HepG2 (cell line): ENCODE data around the gene E2F1. TPM values are rescaled to one million over a fixed set of nuclear protein-coding genes. Genes with fewer than 3 reads are reported as not detected.

ENCODE experiments used
- CAMTA2 ChIP-seq: sonication (generic); formaldehyde crosslinking; IDR thresholded peaks from 2 replicates; pipeline ENCODE4 v1.4.0; 2020; ENCODE audit warnings: mild to moderate bottlenecking, missing genetic modification reagents, borderline replicate concordance
- CBX2 ChIP-seq, 2 experiments: fragments of 200-600 bp in 1 of 2; sonication (generic); formaldehyde crosslinking in 1 of 2; IDR thresholded peaks; 2 replicates each; pipeline versions ENCODE4 v1.7.0 to v1.8.1; 2018 to 2022; ENCODE audit warnings: low read depth in 2 of 2, low read length in 1 of 2, mild to moderate bottlenecking in 1 of 2, missing genetic modification reagents in 1 of 2
- GATAD2A ChIP-seq: IDR thresholded peaks from 2 replicates; pipeline ENCODE4 v1.6.1; 2016
- PCBP2 ChIP-seq: fragments of 200-400 bp; formaldehyde crosslinking; optimal IDR thresholded peaks from 2 replicates; pipeline ENCODE3; 2018; ENCODE audit warnings: low read length, low read depth; ENCODE audit not compliant: poor library complexity, severe bottlenecking
- TBP ChIP-seq: sonication (generic); formaldehyde crosslinking; IDR thresholded peaks from 2 replicates; pipeline ENCODE4 v1.5.0; 2020; ENCODE audit warnings: missing genetic modification reagents
- ZMYM2 ChIP-seq: sonication (generic); formaldehyde crosslinking; IDR thresholded peaks from 2 replicates; pipeline ENCODE4 v1.8.0; 2022; ENCODE audit warnings: mild to moderate bottlenecking, missing genetic modification reagents
- ZNF430 ChIP-seq: sonication (generic); formaldehyde crosslinking; IDR thresholded peaks from 2 replicates; pipeline ENCODE4 v1.9.0; 2021; ENCODE audit warnings: mild to moderate bottlenecking, missing genetic modification reagents
- ZNF441 ChIP-seq: sonication (generic); formaldehyde crosslinking; IDR thresholded peaks from 2 replicates; pipeline ENCODE4 v1.7.0; 2021; ENCODE audit warnings: missing genetic modification reagents, borderline replicate concordance
- ZNF615 ChIP-seq: sonication (generic); formaldehyde crosslinking; IDR thresholded peaks from 2 replicates; pipeline ENCODE4 v1.5.0; 2020; ENCODE audit warnings: mild to moderate bottlenecking, missing genetic modification reagents, borderline replicate concordance
- ZNF746 ChIP-seq: sonication (generic); formaldehyde crosslinking; IDR thresholded peaks from 2 replicates; pipeline ENCODE4 v1.8.0; 2022; ENCODE audit warnings: mild to moderate bottlenecking, missing genetic modification reagents
- ZNF761 ChIP-seq: sonication (generic); formaldehyde crosslinking; conservative IDR thresholded peaks from 2 replicates; pipeline ENCODE4 v1.4.0; 2020; ENCODE audit warnings: mild to moderate bottlenecking, missing genetic modification reagents
- ZNF839 ChIP-seq: sonication (generic); formaldehyde crosslinking; IDR thresholded peaks from 2 replicates; pipeline ENCODE4 v1.4.0; 2020; ENCODE audit warnings: missing genetic modification reagents, mild to moderate bottlenecking, borderline replicate concordance
- polyA plus RNA-seq, 8 experiments: library from polyadenylated mRNA; depleted of rRNA in 3 of 8; stranded (reverse) in 7 of 8; unstranded in 1 of 8; fragments of >200 nt; fragmentation: Illumina TruSeq in 4 of 8; extraction: Trizol in 4 of 8; gene quantifications; 2 replicates each; pipeline versions ENCODE4 v1.2.1 to v1.2.3, GENCODE V29; 2011 to 2016; ENCODE audit warnings: low read depth in 4 of 8, missing spikeins in 1 of 8, mixed read lengths in 1 of 8; ENCODE audit not compliant: insufficient read depth in 1 of 8
- total RNA-seq, 5 experiments: library from RNA; depleted of rRNA; stranded (reverse); fragments of >200 nt; fragmentation: Illumina TruSeq; extraction: Trizol; gene quantifications; 2 replicates each; pipeline ENCODE4 v1.2.3, GENCODE V29; 2016; ENCODE audit warnings: low read depth in 1 of 5
- TF ChIP-seq, protein P1 (sequence below): sonication (generic); formaldehyde crosslinking; IDR thresholded peaks from one replicate; pipeline ENCODE4 v1.5.1; 2020; ENCODE audit warnings: mild to moderate bottlenecking, missing genetic modification reagents; ENCODE audit errors: not compliant biosample characterization
- TF ChIP-seq, protein P2 (sequence below): sonication (generic); formaldehyde crosslinking; IDR thresholded peaks from 2 replicates; pipeline ENCODE4 v1.5.0; 2020; ENCODE audit warnings: mild to moderate bottlenecking, missing genetic modification reagents, borderline replicate concordance
- TF ChIP-seq, protein P3 (sequence below): sonication (generic); formaldehyde crosslinking; IDR thresholded peaks from 2 replicates; pipeline ENCODE4 v1.8.1; 2023; ENCODE audit warnings: mild to moderate bottlenecking, inconsistent platforms, moderate library complexity, missing genetic modification reagents, borderline replicate concordance
- TF ChIP-seq, protein P4 (sequence below): sonication (generic); formaldehyde crosslinking; IDR thresholded peaks from 2 replicates; pipeline ENCODE4 v1.8.0; 2022; ENCODE audit warnings: missing genetic modification reagents, low read depth, mild to moderate bottlenecking, borderline replicate concordance

E2F1 gene
- total and polyA plus RNA-seq, 2 of the 13 experiments (the other 11 are each of a cell fraction or from before 2014, with no cell fraction given), result 25.5 to 39.4 TPM

GRCh38 chr20:33730946-33731692 lies 44.9 kb upstream of the E2F1 start (continued):
- TF ChIP-seq, protein P1, sequence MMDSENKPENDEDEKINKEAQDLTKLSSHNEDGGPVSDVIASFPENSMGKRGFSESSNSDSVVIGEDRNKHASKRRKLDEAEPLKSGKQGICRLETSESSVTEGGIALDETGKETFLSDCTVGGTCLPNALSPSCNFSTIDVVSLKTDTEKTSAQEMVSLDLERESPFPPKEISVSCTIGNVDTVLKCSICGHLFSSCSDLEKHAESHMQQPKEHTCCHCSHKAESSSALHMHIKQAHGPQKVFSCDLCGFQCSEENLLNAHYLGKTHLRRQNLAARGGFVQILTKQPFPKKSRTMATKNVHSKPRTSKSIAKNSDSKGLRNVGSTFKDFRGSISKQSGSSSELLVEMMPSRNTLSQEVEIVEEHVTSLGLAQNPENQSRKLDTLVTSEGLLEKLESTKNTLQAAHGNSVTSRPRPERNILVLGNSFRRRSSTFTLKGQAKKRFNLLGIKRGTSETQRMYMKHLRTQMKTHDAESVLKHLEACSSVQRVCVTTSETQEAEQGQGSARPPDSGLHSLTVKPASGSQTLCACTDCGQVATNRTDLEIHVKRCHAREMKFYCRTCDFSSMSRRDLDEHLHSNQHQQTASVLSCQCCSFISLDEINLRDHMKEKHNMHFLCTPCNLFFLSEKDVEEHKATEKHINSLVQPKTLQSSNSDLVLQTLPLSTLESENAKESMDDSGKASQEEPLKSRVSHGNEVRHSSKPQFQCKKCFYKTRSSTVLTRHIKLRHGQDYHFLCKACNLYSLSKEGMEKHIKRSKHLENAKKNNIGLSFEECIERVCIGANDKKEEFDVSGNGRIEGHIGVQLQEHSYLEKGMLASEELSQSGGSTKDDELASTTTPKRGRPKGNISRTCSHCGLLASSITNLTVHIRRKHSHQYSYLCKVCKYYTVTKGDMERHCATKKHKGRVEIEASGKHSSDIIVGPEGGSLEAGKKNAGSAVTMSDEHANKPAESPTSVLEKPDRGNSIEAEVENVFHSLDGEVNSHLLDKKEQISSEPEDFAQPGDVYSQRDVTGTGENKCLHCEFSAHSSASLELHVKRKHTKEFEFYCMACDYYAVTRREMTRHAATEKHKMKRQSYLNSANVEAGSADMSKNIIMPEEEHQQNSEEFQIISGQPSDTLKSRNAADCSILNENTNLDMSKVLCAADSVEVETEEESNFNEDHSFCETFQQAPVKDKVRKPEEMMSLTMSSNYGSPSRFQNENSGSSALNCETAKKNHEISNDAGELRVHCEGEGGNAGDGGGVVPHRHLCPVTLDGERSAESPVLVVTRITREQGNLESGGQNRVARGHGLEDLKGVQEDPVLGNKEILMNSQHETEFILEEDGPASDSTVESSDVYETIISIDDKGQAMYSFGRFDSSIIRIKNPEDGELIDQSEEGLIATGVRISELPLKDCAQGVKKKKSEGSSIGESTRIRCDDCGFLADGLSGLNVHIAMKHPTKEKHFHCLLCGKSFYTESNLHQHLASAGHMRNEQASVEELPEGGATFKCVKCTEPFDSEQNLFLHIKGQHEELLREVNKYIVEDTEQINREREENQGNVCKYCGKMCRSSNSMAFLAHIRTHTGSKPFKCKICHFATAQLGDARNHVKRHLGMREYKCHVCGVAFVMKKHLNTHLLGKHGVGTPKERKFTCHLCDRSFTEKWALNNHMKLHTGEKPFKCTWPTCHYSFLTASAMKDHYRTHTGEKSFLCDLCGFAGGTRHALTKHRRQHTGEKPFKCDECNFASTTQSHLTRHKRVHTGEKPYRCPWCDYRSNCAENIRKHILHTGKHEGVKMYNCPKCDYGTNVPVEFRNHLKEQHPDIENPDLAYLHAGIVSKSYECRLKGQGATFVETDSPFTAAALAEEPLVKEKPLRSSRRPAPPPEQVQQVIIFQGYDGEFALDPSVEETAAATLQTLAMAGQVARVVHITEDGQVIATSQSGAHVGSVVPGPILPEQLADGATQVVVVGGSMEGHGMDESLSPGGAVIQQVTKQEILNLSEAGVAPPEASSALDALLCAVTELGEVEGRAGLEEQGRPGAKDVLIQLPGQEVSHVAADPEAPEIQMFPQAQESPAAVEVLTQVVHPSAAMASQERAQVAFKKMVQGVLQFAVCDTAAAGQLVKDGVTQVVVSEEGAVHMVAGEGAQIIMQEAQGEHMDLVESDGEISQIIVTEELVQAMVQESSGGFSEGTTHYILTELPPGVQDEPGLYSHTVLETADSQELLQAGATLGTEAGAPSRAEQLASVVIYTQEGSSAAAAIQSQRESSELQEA (CRISPR knock-in tag), result peak; percentile 40
- no peak for TF ChIP-seq TBP (CRISPR knock-in tag)
- peak; percentile 82 for TF ChIP-seq PCBP2
- no peak for TF ChIP-seq ZNF615 (CRISPR knock-in tag)
- TF ChIP-seq ZNF761 (CRISPR knock-in tag), result no peak
- 0 out of 2 replicates have a peak, but pooled peaks have one; percentile 10 for TF ChIP-seq ZNF746 (CRISPR knock-in tag)
- TF ChIP-seq GATAD2A (CRISPR knock-in tag), result no peak
- TF ChIP-seq, protein P2, sequence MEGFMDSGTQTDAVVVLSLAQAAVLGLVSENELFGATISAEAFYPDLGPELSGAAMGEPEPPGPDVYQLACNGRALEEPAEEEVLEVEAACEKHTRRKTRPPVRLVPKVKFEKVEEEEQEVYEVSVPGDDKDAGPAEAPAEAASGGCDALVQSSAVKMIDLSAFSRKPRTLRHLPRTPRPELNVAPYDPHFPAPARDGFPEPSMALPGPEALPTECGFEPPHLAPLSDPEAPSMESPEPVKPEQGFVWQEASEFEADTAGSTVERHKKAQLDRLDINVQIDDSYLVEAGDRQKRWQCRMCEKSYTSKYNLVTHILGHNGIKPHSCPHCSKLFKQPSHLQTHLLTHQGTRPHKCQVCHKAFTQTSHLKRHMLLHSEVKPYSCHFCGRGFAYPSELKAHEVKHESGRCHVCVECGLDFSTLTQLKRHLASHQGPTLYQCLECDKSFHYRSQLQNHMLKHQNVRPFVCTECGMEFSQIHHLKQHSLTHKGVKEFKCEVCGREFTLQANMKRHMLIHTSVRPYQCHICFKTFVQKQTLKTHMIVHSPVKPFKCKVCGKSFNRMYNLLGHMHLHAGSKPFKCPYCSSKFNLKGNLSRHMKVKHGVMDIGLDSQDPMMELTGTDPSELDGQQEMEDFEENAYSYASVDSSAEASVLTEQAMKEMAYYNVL (CRISPR knock-in tag), result 0 out of 2 replicates have a peak, but pooled peaks have one; percentile 27
- TF ChIP-seq CBX2 (IDR thresholded peaks at IDR 0.05; ENCODE audit: low read depth, low read length), result no peak
- no peak for TF ChIP-seq CBX2 (CRISPR knock-in tag; IDR thresholded peaks at IDR 0.05; ENCODE audit: low read depth)
- TF ChIP-seq, protein P3, sequence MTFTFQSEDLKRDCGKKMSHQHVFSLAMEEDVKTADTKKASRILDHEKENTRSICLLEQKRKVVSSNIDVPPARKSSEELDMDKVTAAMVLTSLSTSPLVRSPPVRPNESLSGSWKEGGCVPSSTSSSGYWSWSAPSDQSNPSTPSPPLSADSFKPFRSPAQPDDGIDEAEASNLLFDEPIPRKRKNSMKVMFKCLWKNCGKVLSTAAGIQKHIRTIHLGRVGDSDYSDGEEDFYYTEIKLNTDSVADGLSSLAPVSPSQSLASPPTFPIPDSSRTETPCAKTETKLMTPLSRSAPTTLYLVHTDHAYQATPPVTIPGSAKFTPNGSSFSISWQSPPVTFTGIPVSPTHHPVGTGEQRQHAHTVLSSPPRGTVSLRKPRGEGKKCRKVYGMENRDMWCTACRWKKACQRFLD (CRISPR knock-in tag), result no peak
- TF ChIP-seq ZMYM2 (CRISPR knock-in tag), result peak; percentile 52; the same call in 1 of the 2 replicates
- peak; percentile 86; the same call in 1 of the 2 replicates for TF ChIP-seq ZNF839 (CRISPR knock-in tag)
- TF ChIP-seq ZNF430 (CRISPR knock-in tag), result peak; percentile 19; the same call in 1 of the 2 replicates
- 0 out of 2 replicates have a peak, but pooled peaks have one; percentile 37 for TF ChIP-seq CAMTA2 (CRISPR knock-in tag)
- no peak; the same call in 1 of the 2 replicates for TF ChIP-seq ZNF441 (CRISPR knock-in tag)
- TF ChIP-seq, protein P4, sequence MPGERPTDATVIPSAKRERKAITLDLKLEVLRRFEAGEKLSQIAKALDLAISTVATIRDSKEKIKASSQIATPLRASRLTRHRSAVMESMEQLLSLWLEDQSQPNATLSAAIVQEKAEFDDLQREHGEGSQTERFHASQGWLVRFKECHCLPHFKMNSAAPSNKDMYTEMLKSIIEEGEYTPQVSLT (CRISPR knock-in tag), result no peak
